GM12878 (cell line): ENCODE data around the gene RORB. TPM values are rescaled to one million over a fixed set of nuclear protein-coding genes. Genes with fewer than 3 reads are reported as not detected.

Source experiments
- ATAC-seq: fragments of 200-7000 bp; cut with Tn5 transposase; 3 replicates; pipeline ENCODE4 v1.9.1; 2020; ENCODE audit warnings: mild to moderate bottlenecking, moderate library complexity
- BruUV-seq: library from RNA; stranded (reverse); fragments of 400-500 nt; replicated peaks from 2 replicates; lab custom pipeline; 2021; lab: Mats Ljungman, UMichigan
- CTCF ChIA-PET: fragments of 300-600 bp; sonication (Branson Sonifier 250); formaldehyde crosslinking; extraction: SDS; loops from one replicate; lab custom pipeline; 2021; ENCODE audit warnings: inconsistent platforms; lab: Yijun Ruan, JAX
- POLR2A ChIA-PET: fragments of 350-600 bp; formaldehyde crosslinking; extraction: SDS; loops from one replicate; lab custom pipeline; 2021; ENCODE audit warnings: inconsistent platforms; lab: Charles Lee
- RAD21 ChIA-PET: fragments of 300-600 bp; sonication (Branson Sonifier 250); formaldehyde crosslinking; loops from one replicate; lab custom pipeline; 2023; ENCODE audit warnings: antibody characterized with exemption; ENCODE audit not compliant: unreplicated experiment; lab: Charles Lee
- SMC1A ChIA-PET: fragments of 300-600 bp; sonication (Branson Sonifier 250); formaldehyde crosslinking; loops from one replicate; lab custom pipeline; 2023; ENCODE audit not compliant: unreplicated experiment, uncharacterized antibody; lab: Charles Lee
- DNase-seq: peaks from one replicate; pipeline ENCODE4 v3.0.0-alpha.2; 2011; ENCODE audit warnings: low read depth, low spot score
- FAIRE-seq: peaks from 3 replicates; lab custom pipeline; 2011; peaks lifted over from hg19 to GRCh38; lab: Jason Lieb, UNC
- H2AFZ ChIP-seq: 2 replicates; pipeline ENCODE4 v1.6.0; 2011; ENCODE audit warnings: low read depth, low read length, control low read depth; ENCODE audit not compliant: control insufficient read depth
- H3K27ac ChIP-seq: 2 replicates; pipeline ENCODE4 v1.5.1; 2011; ENCODE audit warnings: control low read depth; ENCODE audit not compliant: control insufficient read depth, insufficient read depth
- H3K27me3 ChIP-seq, 2 experiments: replicated peaks in 1 of 2; 2 replicates each; pipeline versions ENCODE4 v1.6.0 to v1.6.1; 2011; ENCODE audit warnings: low read length in 1 of 2; ENCODE audit not compliant: control insufficient read depth in 2 of 2, insufficient read depth in 2 of 2
- H3K36me3 ChIP-seq, 2 experiments: 2 replicates each; pipeline ENCODE4 v1.5.1; 2011; ENCODE audit warnings: low read length in 1 of 2; ENCODE audit not compliant: control insufficient read depth in 2 of 2, insufficient read depth in 2 of 2
- H3K4me1 ChIP-seq: 2 replicates; pipeline ENCODE4 v1.6.1; 2011; ENCODE audit warnings: mild to moderate bottlenecking, low read length, moderate library complexity, mixed read lengths; ENCODE audit not compliant: control insufficient read depth, insufficient read depth
- H3K4me2 ChIP-seq: 2 replicates; pipeline ENCODE4 v1.6.0; 2011; ENCODE audit warnings: control low read depth; ENCODE audit not compliant: control insufficient read depth, insufficient read depth
- H3K4me3 ChIP-seq: fragments of 200-600 bp; sonication (generic); 2 replicates; pipeline ENCODE4 v1.5.1; 2016
- H3K79me2 ChIP-seq: 2 replicates; pipeline ENCODE4 v1.6.0; 2011; ENCODE audit warnings: low read length; ENCODE audit not compliant: control insufficient read depth, insufficient read depth
- H3K9ac ChIP-seq: 2 replicates; pipeline ENCODE4 v1.8.0; 2011; ENCODE audit warnings: low read length, control low read depth, mixed read lengths; ENCODE audit not compliant: control insufficient read depth, insufficient read depth
- H3K9me3 ChIP-seq: replicated peaks from 3 replicates; pipeline ENCODE4 v1.5.1; 2011; ENCODE audit warnings: mild to moderate bottlenecking, low read length; ENCODE audit not compliant: control insufficient read depth, insufficient read depth
- H4K20me1 ChIP-seq: 2 replicates; pipeline ENCODE4 v1.6.0; 2011; ENCODE audit not compliant: control insufficient read depth, insufficient read depth
- ASH2L ChIP-seq: fragments of 300-600, 200-600 bp; sonication (generic); IDR thresholded peaks from 2 replicates; pipeline ENCODE4 v1.6.1; 2017; ENCODE audit warnings: low read depth, mild to moderate bottlenecking, borderline replicate concordance
- CBFB ChIP-seq: IDR thresholded peaks from 2 replicates; pipeline ENCODE4 v1.6.1; 2016; ENCODE audit warnings: antibody characterized with exemption, low read depth
- CREB1 ChIP-seq: IDR thresholded peaks from 2 replicates; pipeline ENCODE4 v1.6.1; 2012; ENCODE audit warnings: low read depth, mild to moderate bottlenecking, inconsistent platforms
- CREM ChIP-seq: IDR thresholded peaks from 2 replicates; pipeline ENCODE4 v1.6.1; 2014; ENCODE audit warnings: antibody characterized with exemption, low read depth
- DPF2 ChIP-seq: fragments of 450-650 bp; IDR thresholded peaks from 2 replicates; pipeline ENCODE4 v1.6.1; 2017; ENCODE audit warnings: mild to moderate bottlenecking
- ESRRA ChIP-seq: IDR thresholded peaks from 2 replicates; pipeline ENCODE4 v1.6.1; 2012; ENCODE audit warnings: mild to moderate bottlenecking, low read length, improper control_type of control experiment
- EZH2 ChIP-seq: IDR thresholded peaks from 2 replicates; pipeline ENCODE4 v1.6.1; 2012; ENCODE audit warnings: low read depth, mild to moderate bottlenecking, control low read depth, inconsistent platforms, low read length, borderline replicate concordance; ENCODE audit not compliant: control insufficient read depth
- GABPA ChIP-seq: IDR thresholded peaks from 2 replicates; pipeline ENCODE4 v1.6.1; 2014; ENCODE audit warnings: antibody characterized with exemption, low read depth, mild to moderate bottlenecking, inconsistent platforms
- IKZF1 ChIP-seq: fragments of 450-650 bp; conservative IDR thresholded peaks from 2 replicates; pipeline ENCODE4 v1.6.1; 2017; ENCODE audit warnings: antibody characterized with exemption, mild to moderate bottlenecking
- IKZF2 ChIP-seq, 2 experiments: fragments of 450-650 bp; IDR thresholded peaks; 2 replicates each; pipeline ENCODE4 v1.6.1; 2017; ENCODE audit warnings: mild to moderate bottlenecking in 2 of 2, moderate library complexity in 2 of 2
- MYB ChIP-seq: fragments of 150-350 bp; IDR thresholded peaks from 2 replicates; pipeline ENCODE4 v1.6.1; 2014; ENCODE audit warnings: mild to moderate bottlenecking, low read depth, low read length, borderline replicate concordance
- NFXL1 ChIP-seq: fragments of 450-650 bp; IDR thresholded peaks from 2 replicates; pipeline ENCODE4 v1.6.1; 2017; ENCODE audit warnings: antibody characterized with exemption, mild to moderate bottlenecking, borderline replicate concordance
- POLR2AphosphoS2 ChIP-seq: IDR thresholded peaks from 2 replicates; pipeline ENCODE4 v1.6.1; 2011; ENCODE audit warnings: low read depth, mild to moderate bottlenecking, low read length, improper control_type of control experiment, moderate library complexity
- RCOR1 ChIP-seq: conservative IDR thresholded peaks from 2 replicates; pipeline ENCODE4 v1.6.1; 2012; ENCODE audit warnings: low read depth, low read length, improper control_type of control experiment
- STAT3 ChIP-seq: IDR thresholded peaks from 2 replicates; pipeline ENCODE4 v1.6.1; 2011; ENCODE audit warnings: low read depth, low read length, improper control_type of control experiment
- ZBED1 ChIP-seq: IDR thresholded peaks from 2 replicates; pipeline ENCODE4 v1.6.1; 2016; ENCODE audit warnings: borderline replicate concordance
- ZNF384 ChIP-seq: IDR thresholded peaks from 2 replicates; pipeline ENCODE4 v1.6.1; 2012; ENCODE audit warnings: low read depth, mild to moderate bottlenecking, low read length, improper control_type of control experiment, borderline replicate concordance
- WGBS: methylation state at CpG from one replicate; pipeline ENCODE4 v1.1.6; 2016; ENCODE audit warnings: low lambda C conversion rate; ENCODE audit not compliant: insufficient replicate concordance, insufficient coverage; ENCODE audit errors: missing lambda C conversion rate; 5-methylcytosine and 5-hydroxymethylcytosine counted together
- in situ Hi-C: fragments of 300-500 bp; cut with MboI; formaldehyde crosslinking; loops from 9 replicates; pipeline ENCODE4 v1.14.3; 2018; ENCODE audit warnings: mixed read lengths
- intact Hi-C: fragments of 100-400 bp; cut with micrococcal nuclease; formaldehyde crosslinking; loops from one replicate; pipeline ENCODE4 v1.14.2; 2022; ENCODE audit not compliant: unreplicated experiment
- polyA plus RNA-seq, 11 experiments: library from polyadenylated mRNA; depleted of rRNA in 4 of 11; unstranded in 6 of 11; stranded (reverse) in 5 of 11; fragments of >200 nt; fragmentation: Nextera tagmentation in 4 of 11; fragmentation: Illumina TruSeq in 1 of 11; extraction: Ambion mirVana in 4 of 11; extraction: Trizol in 1 of 11; gene quantifications; 1 replicate in 1 of 11; 2 replicates in 10 of 11; pipeline versions ENCODE4 v1.2.1 to v1.2.3, GENCODE V29; 2011 to 2016; ENCODE audit warnings: inconsistent platforms in 2 of 11, missing spikeins in 2 of 11, low read depth in 1 of 11
- total RNA-seq, 4 experiments: library from RNA; depleted of rRNA in 3 of 4; stranded (reverse); fragments of >200 nt in 3 of 4; fragmentation: Illumina TruSeq in 1 of 4; extraction: Trizol in 1 of 4; gene quantifications; 2 replicates each; pipeline versions ENCODE4 v1.2.1 to v1.2.3, GENCODE V29; 2013 to 2021
- TF ChIP-seq, protein P1 (sequence below): IDR thresholded peaks from 2 replicates; pipeline ENCODE4 v1.6.1; 2011; ENCODE audit warnings: mild to moderate bottlenecking, low read depth, low read length, moderate library complexity; ENCODE audit not compliant: insufficient replicate concordance
- TF ChIP-seq, protein P2 (sequence below): fragments of 450-650 bp; IDR thresholded peaks from 2 replicates; pipeline ENCODE4 v1.6.1; 2017; ENCODE audit warnings: mild to moderate bottlenecking, moderate library complexity
- TF ChIP-seq, protein P3 (sequence below): IDR thresholded peaks from 2 replicates; pipeline ENCODE4 v1.6.1; 2011; ENCODE audit warnings: low read depth, mild to moderate bottlenecking, low read length, moderate library complexity, borderline replicate concordance; ENCODE audit errors: extremely low read depth

The RORB gene
- total and polyA plus RNA-seq, 10 of the 15 experiments (the other 5 are each of a cell fraction or from before 2014, with no cell fraction given), result under 0.01 to 0.01 TPM; not detected in 8

DNA sequence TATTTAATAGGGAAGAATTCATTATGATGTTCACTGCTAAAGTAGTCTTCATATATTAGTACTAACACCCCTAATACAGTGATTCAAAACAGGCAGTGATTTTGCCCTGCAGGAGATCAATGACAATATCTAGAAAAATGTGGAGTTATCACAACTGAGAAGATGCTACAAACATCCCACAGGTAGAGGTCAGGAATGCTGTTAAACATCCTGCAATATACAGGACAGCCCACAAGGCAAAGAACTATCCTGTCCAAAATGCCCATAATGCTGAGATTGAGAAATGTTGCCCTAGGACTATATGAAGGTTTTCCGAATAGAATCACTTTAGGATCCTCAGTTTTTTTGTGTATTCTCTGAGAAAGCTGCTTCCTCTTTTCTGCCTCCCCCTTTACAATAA lies 15.3 kb downstream of the RORB start (continued):
- TF ChIP-seq, protein P1, sequence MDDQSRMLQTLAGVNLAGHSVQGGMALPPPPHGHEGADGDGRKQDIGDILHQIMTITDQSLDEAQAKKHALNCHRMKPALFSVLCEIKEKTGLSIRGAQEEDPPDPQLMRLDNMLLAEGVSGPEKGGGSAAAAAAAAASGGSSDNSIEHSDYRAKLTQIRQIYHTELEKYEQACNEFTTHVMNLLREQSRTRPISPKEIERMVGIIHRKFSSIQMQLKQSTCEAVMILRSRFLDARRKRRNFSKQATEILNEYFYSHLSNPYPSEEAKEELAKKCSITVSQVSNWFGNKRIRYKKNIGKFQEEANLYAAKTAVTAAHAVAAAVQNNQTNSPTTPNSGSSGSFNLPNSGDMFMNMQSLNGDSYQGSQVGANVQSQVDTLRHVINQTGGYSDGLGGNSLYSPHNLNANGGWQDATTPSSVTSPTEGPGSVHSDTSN, result no peak
- TF ChIP-seq, all 136 proteins: peak for 0

DNA sequence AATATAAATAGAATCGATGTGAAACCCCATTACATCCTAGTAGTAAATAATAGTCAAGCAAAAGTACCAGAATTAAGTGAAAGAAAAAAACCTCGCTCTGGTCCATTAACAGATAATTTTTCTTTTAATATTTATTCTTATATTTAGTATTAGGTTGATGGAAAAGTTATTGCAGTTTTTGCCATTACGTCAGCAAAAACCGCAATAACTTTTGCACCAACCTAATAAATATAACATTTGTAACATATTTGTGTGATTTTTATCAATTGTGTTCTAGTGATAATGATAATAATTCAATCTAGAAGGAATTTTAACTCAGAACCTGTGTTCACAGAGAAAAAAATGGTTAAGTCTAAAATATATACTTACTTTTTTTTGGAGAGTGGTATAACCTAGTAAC lies 16.1 kb downstream of the RORB start:
- no peak for ATAC-seq
- FAIRE-seq, result no peak
- Histone ChIP-seq H3K4me1 (no peaks in the 10 kb centered on the region), H3K9me3 (no peaks in the 10 kb centered on the region), H3K79me2 (no peaks in the 10 kb centered on the region), H3K27ac (no peak overlapping the region), H4K20me1 (no peaks in the 10 kb centered on the region), H3K4me3 (no peak overlapping the region), H3K4me2 (no peak overlapping the region), H3K9ac (no peak overlapping the region), H2AFZ (no peak overlapping the region), H3K27me3 (no peaks in the 10 kb centered on the region), H3K36me3 (no peaks in the 10 kb centered on the region)
- no peak for DNase-seq
- RAD21 ChIA-PET, result no interaction called here
- SMC1A ChIA-PET, result no interaction called here
- BruUV-seq, result no TSS peak
- intact Hi-C loops (no loop called here), in situ Hi-C loops (no loop called here)
- 16% methylated on average over 4 of the region's 4 CpGs for WGBS
- CTCF ChIA-PET, result no interaction called here
- POLR2A ChIA-PET, result no interaction called here
- TF ChIP-seq STAT3 (no peak), CREM (no peak), ESRRA (no peak), RCOR1 (no peak), CBFB (no peak), MYB (no peak), IKZF2 (IDR thresholded peaks at IDR 0.05) (no peak), DPF2 (no peak), POLR2AphosphoS2 (no peak), GABPA (no peak), ZNF384 (no peak), CREB1 (no peak), EZH2 (no peak), IKZF1 (no peak), ASH2L (no peak), NFXL1 (no peak), ZBED1 (no peak)
- TF ChIP-seq, protein P2, sequence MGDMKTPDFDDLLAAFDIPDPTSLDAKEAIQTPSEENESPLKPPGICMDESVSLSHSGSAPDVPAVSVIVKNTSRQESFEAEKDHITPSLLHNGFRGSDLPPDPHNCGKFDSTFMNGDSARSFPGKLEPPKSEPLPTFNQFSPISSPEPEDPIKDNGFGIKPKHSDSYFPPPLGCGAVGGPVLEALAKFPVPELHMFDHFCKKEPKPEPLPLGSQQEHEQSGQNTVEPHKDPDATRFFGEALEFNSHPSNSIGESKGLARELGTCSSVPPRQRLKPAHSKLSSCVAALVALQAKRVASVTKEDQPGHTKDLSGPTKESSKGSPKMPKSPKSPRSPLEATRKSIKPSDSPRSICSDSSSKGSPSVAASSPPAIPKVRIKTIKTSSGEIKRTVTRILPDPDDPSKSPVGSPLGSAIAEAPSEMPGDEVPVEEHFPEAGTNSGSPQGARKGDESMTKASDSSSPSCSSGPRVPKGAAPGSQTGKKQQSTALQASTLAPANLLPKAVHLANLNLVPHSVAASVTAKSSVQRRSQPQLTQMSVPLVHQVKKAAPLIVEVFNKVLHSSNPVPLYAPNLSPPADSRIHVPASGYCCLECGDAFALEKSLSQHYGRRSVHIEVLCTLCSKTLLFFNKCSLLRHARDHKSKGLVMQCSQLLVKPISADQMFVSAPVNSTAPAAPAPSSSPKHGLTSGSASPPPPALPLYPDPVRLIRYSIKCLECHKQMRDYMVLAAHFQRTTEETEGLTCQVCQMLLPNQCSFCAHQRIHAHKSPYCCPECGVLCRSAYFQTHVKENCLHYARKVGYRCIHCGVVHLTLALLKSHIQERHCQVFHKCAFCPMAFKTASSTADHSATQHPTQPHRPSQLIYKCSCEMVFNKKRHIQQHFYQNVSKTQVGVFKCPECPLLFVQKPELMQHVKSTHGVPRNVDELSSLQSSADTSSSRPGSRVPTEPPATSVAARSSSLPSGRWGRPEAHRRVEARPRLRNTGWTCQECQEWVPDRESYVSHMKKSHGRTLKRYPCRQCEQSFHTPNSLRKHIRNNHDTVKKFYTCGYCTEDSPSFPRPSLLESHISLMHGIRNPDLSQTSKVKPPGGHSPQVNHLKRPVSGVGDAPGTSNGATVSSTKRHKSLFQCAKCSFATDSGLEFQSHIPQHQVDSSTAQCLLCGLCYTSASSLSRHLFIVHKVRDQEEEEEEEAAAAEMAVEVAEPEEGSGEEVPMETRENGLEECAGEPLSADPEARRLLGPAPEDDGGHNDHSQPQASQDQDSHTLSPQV, result no peak
- TF ChIP-seq, protein P3, sequence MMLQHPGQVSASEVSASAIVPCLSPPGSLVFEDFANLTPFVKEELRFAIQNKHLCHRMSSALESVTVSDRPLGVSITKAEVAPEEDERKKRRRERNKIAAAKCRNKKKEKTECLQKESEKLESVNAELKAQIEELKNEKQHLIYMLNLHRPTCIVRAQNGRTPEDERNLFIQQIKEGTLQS, result no peak
